Activated naive CD8-positive, alpha-beta T cell treated with anti-CD3 and anti-CD28 coated beads, Interleukin-2, amount 10 ng/mL, durations not matched to agents 7 days and 5 days (primary cell): ENCODE results near the gene PRDX1. TPM values are rescaled to one million over a fixed set of nuclear protein-coding genes. Genes with fewer than 3 reads are reported as not detected.

ENCODE experiments used
- ATAC-seq: fragments of 150-1000 bp; cut with Tn5 transposase; one replicate; pipeline ENCODE4 v1.10.0; 2021; ENCODE audit warnings: low read depth, moderate library complexity
- POLR2A ChIA-PET: fragments of 350-600 bp; sonication (Branson Sonifier 250); formaldehyde crosslinking; loops from one replicate; lab custom pipeline; 2021; ENCODE audit warnings: antibody characterized with exemption; lab: Charles Lee
- DNase-seq: peaks from one replicate; pipeline ENCODE4 v3.0.0; 2021
- H3K27ac Mint-ChIP-seq: one replicate; pipeline ENCODE4 v1.8.0; 2022; ENCODE audit warnings: mild to moderate bottlenecking, mixed read lengths
- H3K27me3 Mint-ChIP-seq: one replicate; pipeline ENCODE4 v1.8.0; 2022; ENCODE audit warnings: mild to moderate bottlenecking, moderate library complexity, mixed read lengths
- H3K36me3 Mint-ChIP-seq: one replicate; pipeline ENCODE4 v1.8.0; 2021; ENCODE audit warnings: mild to moderate bottlenecking, mixed read lengths
- H3K4me1 Mint-ChIP-seq: one replicate; pipeline ENCODE4 v1.8.0; 2021; ENCODE audit warnings: mixed read lengths
- H3K4me3 Mint-ChIP-seq: one replicate; pipeline ENCODE4 v1.8.0; 2022; ENCODE audit warnings: mild to moderate bottlenecking, moderate library complexity, mixed read lengths
- H3K9me3 Mint-ChIP-seq: one replicate; pipeline ENCODE4 v1.8.0; 2021; ENCODE audit warnings: mixed read lengths
- total RNA-seq, 2 experiments: library from RNA; stranded (reverse); gene quantifications; one replicate each; pipeline ENCODE4 v1.2.3, GENCODE V29; 2021

Gene PRDX1
- total RNA-seq, 2 experiments from 2014 or later = 159 to 180 TPM

GRCh38 chr1:45465277-45465676, 56.4 kb downstream of the PRDX1 start:
- no peak overlapping the region for H3K27ac Mint-ChIP-seq
- H3K36me3 Mint-ChIP-seq = peaks cover 2% of the 10 kb centered on the region
- H3K4me1 Mint-ChIP-seq = no peaks in the 10 kb centered on the region
- no peaks in the 10 kb centered on the region for H3K9me3 Mint-ChIP-seq
- ATAC-seq (no peak), DNase-seq (no peak)
- H3K27me3 Mint-ChIP-seq = no peaks in the 10 kb centered on the region
- POLR2A ChIA-PET = no interaction called here
- no peak overlapping the region for H3K4me3 Mint-ChIP-seq

Other genes with a start within 250 kb of the PRDX1 start
- 10 to 100 TPM in 1 of 2 experiments, 1 to 10 TPM in 1; 8.4 to 10.3 TPM for gene HPDL, start 195.0 kb downstream of the PRDX1 start, total RNA-seq
- 10 to 100 TPM; 20.4 to 22.2 TPM for gene TOE1, start 181.7 kb downstream of the PRDX1 start, total RNA-seq
- gene MUTYH, start 181.4 kb downstream of the PRDX1 start, total RNA-seq = 10 to 100 TPM; 59.9 to 68.8 TPM
- gene TESK2, start 30.7 kb downstream of the PRDX1 start, total RNA-seq = 1 to 10 TPM; 5.8 to 6.5 TPM
- 10 to 100 TPM; 10.3 to 13.0 TPM for gene CCDC163, start 21.8 kb downstream of the PRDX1 start, total RNA-seq
- 1 to 10 TPM; 4.9 to 8.3 TPM for gene MMACHC, start 21.6 kb downstream of the PRDX1 start, total RNA-seq
- 100 to 1,000 TPM; 102 to 116 TPM for gene AKR1A1, start 28.9 kb upstream of the PRDX1 start, total RNA-seq
- gene NASP, start 62.2 kb upstream of the PRDX1 start, total RNA-seq = 100 to 1,000 TPM; 184 to 188 TPM
- 1 to 10 TPM; 4.4 TPM for gene CCDC17, start 102.2 kb upstream of the PRDX1 start, total RNA-seq
- gene GPBP1L1, start 164.6 kb upstream of the PRDX1 start, total RNA-seq = 100 to 1,000 TPM; 134 to 138 TPM
- 10 to 100 TPM; 21.8 to 22.4 TPM for gene TMEM69, start 166.3 kb upstream of the PRDX1 start, total RNA-seq
- 10 to 100 TPM; 13.4 to 14.3 TPM for gene IPP, start 228.8 kb upstream of the PRDX1 start, total RNA-seq